Activated CD4-positive, alpha-beta memory T cell treated with anti-CD3 and anti-CD28 coated beads, Interleukin-2, amount 10 ng/mL, durations not matched to agents 7 days and 5 days (primary cell): ENCODE data around the gene SPATS2. TPM values are rescaled to one million over a fixed set of nuclear protein-coding genes. Genes with fewer than 3 reads are reported as not detected.
"Not testable (repeated sequence)": the region's sequence is repeated elsewhere in the genome, so short reads cannot be mapped to it uniquely, and the experiment has no call there.

ENCODE experiments used
- CTCF ChIA-PET: fragments of 350-600 bp; sonication (Branson Sonifier 250); formaldehyde crosslinking; loops from one replicate; lab custom pipeline; 2021; ENCODE audit warnings: antibody characterized with exemption, inconsistent platforms; lab: Charles Lee
- POLR2A ChIA-PET: fragments of 350-600 bp; sonication (Branson Sonifier 250); formaldehyde crosslinking; loops from one replicate; lab custom pipeline; 2021; ENCODE audit warnings: antibody characterized with exemption; lab: Charles Lee
- DNase-seq: peaks from one replicate; pipeline ENCODE4 v3.0.0-alpha.2; 2020
- H3K27ac Mint-ChIP-seq: one replicate; pipeline ENCODE4 v1.8.0; 2021; ENCODE audit warnings: mild to moderate bottlenecking, mixed read lengths
- H3K27me3 Mint-ChIP-seq: one replicate; pipeline ENCODE4 v1.8.0; 2021; ENCODE audit warnings: mixed read lengths
- H3K36me3 Mint-ChIP-seq: one replicate; pipeline ENCODE4 v1.8.0; 2021; ENCODE audit warnings: low read depth, mixed read lengths
- H3K4me1 Mint-ChIP-seq: one replicate; pipeline ENCODE4 v1.8.0; 2021; ENCODE audit warnings: mixed read lengths
- H3K4me3 Mint-ChIP-seq: one replicate; pipeline ENCODE4 v1.8.0; 2021; ENCODE audit warnings: mild to moderate bottlenecking, mixed read lengths
- H3K9me3 Mint-ChIP-seq: one replicate; pipeline ENCODE4 v1.8.0; 2021; ENCODE audit warnings: mixed read lengths
- total RNA-seq, 2 experiments: library from RNA; stranded (reverse); gene quantifications; one replicate each; pipeline ENCODE4 v1.2.3, GENCODE V29; 2021

SPATS2 gene
- total RNA-seq, 2 experiments from 2014 or later = 12.3 to 15.6 TPM

- Mint-ChIP-seq H3K36me3 (peaks cover 54% of the 10 kb centered on the region), H3K4me3 (no peak overlapping the region), H3K9me3 (no peaks in the 10 kb centered on the region), H3K27ac (no peak overlapping the region), H3K27me3 (peaks cover 31% of the 10 kb centered on the region), H3K4me1 (peaks cover 7% of the 10 kb centered on the region)
- no peak for DNase-seq
- POLR2A ChIA-PET = interaction anchor here (0.7 to 5.2 kb wide), 4 partner anchors 7 to 36 kb away, joined by 3 to 46 read pairs (median 5); partner anchors contain the start of genes DNAJC22, PRPH, SPATS2 and TROAP
- CTCF ChIA-PET = interaction anchor here (0.6 to 7.7 kb wide), 16 partner anchors 8 to 562 kb away, joined by 3 to 51 read pairs (median 5); partner anchors contain the start of genes DNAJC22, PRPH and TROAP
Observed at GRCh38 chr12:49330631-49331379, 36.5 kb upstream of the SPATS2 start.

DNA sequence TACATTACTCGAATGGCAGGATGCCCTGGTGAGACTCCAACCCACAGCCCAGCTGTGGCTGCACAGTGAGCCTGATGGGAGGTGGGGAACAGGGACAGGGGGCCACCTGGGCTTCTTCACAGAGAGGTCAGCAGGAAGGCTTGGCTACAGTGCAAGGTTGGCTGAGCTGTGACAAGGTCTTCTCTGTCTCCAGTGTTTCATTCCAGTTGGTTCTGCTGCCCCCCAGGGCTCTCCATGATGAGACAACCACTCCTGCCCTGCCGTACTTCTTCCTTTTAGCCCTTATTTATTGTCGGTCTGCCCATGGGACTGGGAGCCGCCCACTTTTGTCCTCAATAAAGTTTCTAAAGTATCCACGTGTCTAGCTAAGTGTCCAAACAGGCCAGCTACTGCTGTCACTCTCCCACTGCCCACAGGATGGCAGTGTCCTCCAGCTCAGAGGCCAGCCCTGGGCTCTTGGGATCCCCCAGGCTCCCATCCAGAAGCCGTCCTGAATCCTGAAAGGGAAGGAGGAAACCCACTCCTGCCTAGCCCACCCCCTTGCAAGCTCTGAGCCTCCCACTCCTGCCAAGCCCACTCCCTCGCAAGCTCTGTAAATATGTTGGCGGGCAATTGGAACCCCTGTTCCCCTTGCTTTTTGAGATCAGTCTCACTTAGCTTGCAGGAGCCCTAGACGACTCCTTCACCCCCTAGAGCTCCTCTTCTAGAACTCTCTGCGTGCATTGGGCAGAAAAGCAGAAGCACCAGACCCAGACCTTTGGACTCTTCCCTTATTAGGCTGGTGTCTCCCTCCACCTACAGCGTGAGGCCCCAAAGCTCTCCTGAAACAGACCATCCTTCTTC, 35.7 kb upstream of the SPATS2 start:
- no peak for DNase-seq
- no peak overlapping the region for H3K27ac Mint-ChIP-seq
- H3K9me3 Mint-ChIP-seq = no peaks in the 10 kb centered on the region
- ChIA-PET CTCF (interaction anchor here (0.6 to 7.7 kb wide), 17 partner anchors 9 to 563 kb away, joined by 3 to 51 read pairs (median 5); partner anchors contain the start of genes DNAJC22, PRPH and TROAP), POLR2A (interaction anchor here (0.7 to 5.2 kb wide), 5 partner anchors 8 to 37 kb away, joined by 3 to 46 read pairs (median 4); partner anchors contain the start of genes DNAJC22, PRPH, SPATS2 and TROAP)
- peaks cover 46% of the 10 kb centered on the region for H3K36me3 Mint-ChIP-seq
- peaks cover 34% of the 10 kb centered on the region for H3K27me3 Mint-ChIP-seq
- peaks cover 4% of the 10 kb centered on the region for H3K4me1 Mint-ChIP-seq
- no peak overlapping the region for H3K4me3 Mint-ChIP-seq

DNA sequence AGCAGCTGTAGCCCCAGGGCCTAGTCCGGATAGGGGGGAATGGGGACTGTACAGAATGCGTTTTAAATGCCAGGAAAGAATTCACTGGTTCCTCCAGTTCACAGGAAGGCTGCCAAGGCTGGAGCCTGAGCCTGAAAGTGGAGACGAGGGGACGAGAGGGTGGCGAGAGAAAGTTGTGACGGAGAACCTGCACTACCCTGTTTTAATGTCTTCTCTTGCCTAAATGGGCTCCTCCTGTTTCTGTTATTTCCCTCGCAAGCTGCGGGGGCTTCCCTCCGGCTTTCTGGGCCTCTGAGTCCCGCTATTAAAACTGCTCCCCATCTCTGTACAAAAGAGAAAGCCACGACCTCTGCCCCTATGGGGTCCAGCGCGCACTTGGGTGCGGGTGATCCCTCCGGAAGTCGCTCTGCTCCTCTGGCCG, 34.8 kb upstream of the SPATS2 start:
- CTCF ChIA-PET = interaction anchor here (1.2 to 7.7 kb wide), 10 partner anchors 9 to 181 kb away, joined by 3 to 51 read pairs (median 6); partner anchors contain the start of genes DNAJC22, PRPH and TROAP
- Mint-ChIP-seq H3K9me3 (no peaks in the 10 kb centered on the region), H3K4me3 (no peak overlapping the region), H3K27ac (no peak overlapping the region), H3K36me3 (peaks cover 40% of the 10 kb centered on the region), H3K27me3 (peaks cover 42% of the 10 kb centered on the region), H3K4me1 (peaks cover 12% of the 10 kb centered on the region)
- no peak for DNase-seq
- POLR2A ChIA-PET = interaction anchor here (1.0 to 5.2 kb wide), 3 partner anchors 9 to 15 kb away, joined by 3 to 46 read pairs (median 6); partner anchors contain the start of genes DNAJC22 and TROAP

- H3K9me3 Mint-ChIP-seq = no peaks in the 10 kb centered on the region
- DNase-seq = no peak
- peaks cover 36% of the 10 kb centered on the region for H3K36me3 Mint-ChIP-seq
- ChIA-PET CTCF (interaction anchor here (0.7 to 7.7 kb wide), 7 partner anchors 9 to 43 kb away, joined by 3 to 51 read pairs (median 16); partner anchors contain the start of genes DNAJC22 and TROAP), POLR2A (interaction anchor here (1.1 to 5.2 kb wide), 4 partner anchors 9 to 68 kb away, joined by 3 to 46 read pairs (median 4); partner anchors contain the start of genes DNAJC22, PRPH, TROAP and TUBA1C)
- H3K4me3 Mint-ChIP-seq = no peak overlapping the region
- peaks cover 47% of the 10 kb centered on the region for H3K27me3 Mint-ChIP-seq
- H3K27ac Mint-ChIP-seq = no peak overlapping the region
- H3K4me1 Mint-ChIP-seq = peaks cover 16% of the 10 kb centered on the region
Observed at GRCh38 chr12:49332891-49333371, 34.3 kb upstream of the SPATS2 start.

DNA sequence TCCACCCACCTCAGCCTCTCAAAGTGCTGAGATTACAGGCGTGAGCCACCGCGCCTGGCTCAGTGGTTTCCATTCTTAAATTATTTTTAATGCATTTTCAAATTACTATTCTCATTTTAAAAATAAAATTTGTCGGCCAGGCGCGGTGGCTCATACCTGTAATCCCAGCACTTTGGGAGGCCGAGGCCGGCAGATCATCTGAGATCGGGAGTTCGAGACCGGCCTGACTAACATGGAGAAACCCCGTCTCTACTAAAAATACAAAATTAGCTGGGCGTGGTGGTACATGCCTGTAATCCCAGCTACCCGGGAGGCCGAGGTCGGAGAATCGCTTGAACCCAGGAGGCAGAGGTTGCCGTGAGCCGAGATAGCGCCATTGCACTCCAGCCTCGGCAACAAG, 33.5 kb upstream of the SPATS2 start:
- not testable (repeated sequence) for H3K27ac Mint-ChIP-seq, H3K9me3 Mint-ChIP-seq, H3K4me3 Mint-ChIP-seq, DNase-seq
- POLR2A ChIA-PET = interaction anchor here (1.1 to 5.2 kb wide), 3 partner anchors 10 to 69 kb away, joined by 3 to 46 read pairs (median 3); partner anchors contain the start of genes PRPH, TROAP and TUBA1C
- CTCF ChIA-PET = interaction anchor here (0.7 to 7.7 kb wide), 6 partner anchors 9 to 268 kb away, joined by 3 to 51 read pairs (median 5); partner anchors contain the start of genes DNAJC22 and TROAP
- peaks cover 55% of the 10 kb centered on the region for H3K27me3 Mint-ChIP-seq
- peaks cover 19% of the 10 kb centered on the region for H3K4me1 Mint-ChIP-seq
- H3K36me3 Mint-ChIP-seq = peaks cover 34% of the 10 kb centered on the region

- H3K9me3 Mint-ChIP-seq = no peaks in the 10 kb centered on the region
- H3K27me3 Mint-ChIP-seq = peaks cover 60% of the 10 kb centered on the region
- peaks cover 30% of the 10 kb centered on the region for H3K36me3 Mint-ChIP-seq
- H3K27ac Mint-ChIP-seq = no peak overlapping the region
- no peak for DNase-seq
- no peak overlapping the region for H3K4me3 Mint-ChIP-seq
- CTCF ChIA-PET = interaction anchor here (0.8 to 7.7 kb wide), 4 partner anchors 8 to 45 kb away, joined by 4 to 51 read pairs (median 10); partner anchors contain the start of genes DNAJC22 and TROAP
- POLR2A ChIA-PET = interaction anchor here (1.3 to 5.2 kb wide), 2 partner anchors 11 to 39 kb away, joined by 3 to 46 read pairs; partner anchors contain the start of genes PRPH and TROAP
- peaks cover 19% of the 10 kb centered on the region for H3K4me1 Mint-ChIP-seq
Observed at GRCh38 chr12:49334226-49334625, 33.0 kb upstream of the SPATS2 start.

- Mint-ChIP-seq H3K9me3 (no peaks in the 10 kb centered on the region), H3K4me1 (peaks cover 19% of the 10 kb centered on the region), H3K27me3 (peaks cover 64% of the 10 kb centered on the region), H3K4me3 (no peak overlapping the region), H3K36me3 (peaks cover 29% of the 10 kb centered on the region), H3K27ac (no peak overlapping the region)
- ChIA-PET CTCF (interaction anchor here (0.9 to 7.7 kb wide), 5 partner anchors 8 to 45 kb away, joined by 3 to 51 read pairs (median 6); partner anchors contain the start of genes DNAJC22, PRPH and TROAP), POLR2A (interaction anchor here (1.6 to 5.2 kb wide), 2 partner anchors 11 to 13 kb away, joined by 4 to 46 read pairs; partner anchors contain the start of genes DNAJC22 and TROAP)
- DNase-seq = no peak
Observed at GRCh38 chr12:49334681-49335080, 32.6 kb upstream of the SPATS2 start.

DNA sequence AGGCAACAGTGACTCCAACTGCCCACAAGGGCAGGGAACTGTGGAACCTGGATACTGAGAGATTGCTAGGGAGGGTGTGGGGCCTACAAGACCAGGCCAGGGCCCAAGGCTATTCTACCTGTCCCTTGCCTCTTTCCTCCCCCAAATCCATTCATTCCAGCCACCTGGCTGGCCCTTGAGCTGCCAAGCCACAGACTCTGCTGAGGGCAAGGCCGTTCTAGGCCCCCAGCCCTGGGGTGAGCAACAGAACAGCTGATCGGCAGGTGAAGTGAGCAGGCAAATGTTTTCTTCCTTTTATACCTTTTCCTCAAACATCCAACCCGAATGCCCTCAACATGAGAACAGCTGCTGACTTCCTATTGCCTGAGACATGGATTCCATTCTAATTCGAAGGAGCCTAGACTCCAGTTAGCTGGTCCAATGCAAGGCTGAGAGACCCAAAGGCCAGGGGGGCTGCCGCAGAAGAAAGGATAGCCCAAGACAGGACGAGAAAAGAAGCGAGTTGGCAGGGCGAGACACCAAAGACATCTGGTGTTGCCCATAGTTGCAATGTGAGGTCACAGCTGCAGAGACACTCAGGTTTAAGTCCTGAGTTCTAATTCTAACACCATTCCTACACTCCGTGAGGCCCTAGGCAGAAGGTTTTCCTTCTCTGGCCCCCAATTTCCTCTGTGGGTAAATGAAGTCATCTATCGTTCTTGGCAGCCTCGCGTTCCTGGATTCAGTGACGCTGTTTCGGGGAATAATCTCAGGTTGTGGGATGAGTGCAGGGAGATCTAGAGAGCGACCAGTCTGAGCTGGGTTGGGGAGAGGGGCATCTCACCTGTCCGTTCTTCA, 31.9 kb upstream of the SPATS2 start:
- H3K4me1 Mint-ChIP-seq = peaks cover 19% of the 10 kb centered on the region
- peaks cover 23% of the 10 kb centered on the region for H3K36me3 Mint-ChIP-seq
- peaks cover 71% of the 10 kb centered on the region for H3K27me3 Mint-ChIP-seq
- CTCF ChIA-PET = interaction anchor here (0.9 to 7.7 kb wide), 5 partner anchors 9 to 46 kb away, joined by 3 to 51 read pairs (median 6); partner anchors contain the start of genes DNAJC22, PRPH and TROAP
- no peak overlapping the region for H3K27ac Mint-ChIP-seq
- no peak for DNase-seq
- H3K9me3 Mint-ChIP-seq = no peaks in the 10 kb centered on the region
- POLR2A ChIA-PET = interaction anchor here (0.7 to 5.2 kb wide), 4 partner anchors 10 to 41 kb away, joined by 3 to 46 read pairs (median 10); partner anchors contain the start of genes DNAJC22, PRPH and TROAP
- peak overlapping the region; percentile 18 for H3K4me3 Mint-ChIP-seq

DNA sequence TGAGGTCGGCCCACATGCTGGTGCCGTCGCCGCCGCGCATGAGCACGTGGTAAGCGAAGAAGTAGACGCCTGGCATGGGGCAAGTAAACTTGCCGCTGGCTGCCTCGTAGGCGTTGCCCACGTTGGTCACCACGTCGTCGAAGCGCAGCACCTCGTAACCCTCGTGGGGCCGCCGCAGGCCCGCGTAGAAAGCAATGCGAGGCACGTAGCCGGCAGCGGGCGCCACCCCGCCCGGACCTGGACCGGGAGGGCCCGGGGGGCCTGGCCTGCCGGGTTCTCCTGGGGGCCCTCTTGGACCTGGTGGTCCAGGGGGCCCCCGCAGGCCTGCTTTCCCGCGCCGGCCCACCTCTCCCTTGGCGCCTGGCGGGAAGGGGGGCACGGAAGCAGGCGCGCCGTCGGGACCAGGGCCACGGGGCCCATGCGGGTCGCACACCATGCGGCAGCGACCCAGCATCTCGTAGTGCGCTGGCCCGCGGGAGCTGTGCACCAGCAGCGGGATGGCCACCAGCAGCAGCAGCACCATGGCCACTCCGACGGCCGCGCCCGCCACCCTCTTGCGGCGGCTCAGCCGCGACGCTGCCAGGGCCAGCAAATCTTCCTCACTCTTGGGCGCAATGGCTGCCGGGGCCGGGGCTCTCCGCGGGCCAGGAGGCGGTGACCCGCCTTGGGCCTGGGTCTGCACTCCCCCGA, 31.2 kb upstream of the SPATS2 start:
- POLR2A ChIA-PET = interaction anchor here (0.7 to 5.2 kb wide), 4 partner anchors 9 to 42 kb away, joined by 3 to 46 read pairs (median 10); partner anchors contain the start of genes DNAJC22, PRPH and TROAP
- DNase-seq = no peak
- Mint-ChIP-seq H3K27me3 (peaks cover 79% of the 10 kb centered on the region), H3K9me3 (no peaks in the 10 kb centered on the region), H3K4me3 (no peak overlapping the region), H3K27ac (no peak overlapping the region), H3K36me3 (peaks cover 16% of the 10 kb centered on the region), H3K4me1 (peaks cover 19% of the 10 kb centered on the region)
- CTCF ChIA-PET = interaction anchor here (1.0 to 7.7 kb wide), 12 partner anchors 10 to 348 kb away, joined by 3 to 51 read pairs (median 6); partner anchors contain the start of genes DNAJC22, PRPH and TROAP
